Gastroesophageal sphincter (tissue), 3 donors: ENCODE measurements around the gene P2RX4.

Experiments
- CTCF ChIP-seq, 4 experiments: fragments of 200-600 bp in 2 of 4; fragments of 450-650 bp in 2 of 4; sonication (generic) in 1 of 4; IDR thresholded peaks; one replicate each; pipeline ENCODE4 v1.5.1; 2017 to 2019; ENCODE audit warnings: antibody characterized with exemption in 4 of 4, mild to moderate bottlenecking in 2 of 4, moderate library complexity in 2 of 4
- POLR2A ChIP-seq, 2 donors: fragments of 450-650 bp; IDR thresholded peaks; one replicate each; pipeline ENCODE4 v1.6.1; 2017; ENCODE audit warnings: antibody characterized with exemption in 2 of 2, mild to moderate bottlenecking in 2 of 2, moderate library complexity in 1 of 2
- POLR2AphosphoS5 ChIP-seq: sonication (generic); formaldehyde crosslinking; IDR thresholded peaks from one replicate; pipeline ENCODE4 v1.6.1; 2017; ENCODE audit warnings: antibody characterized with exemption

- TF ChIP-seq CTCF (IDR thresholded peaks at IDR 0.05) (no peak), POLR2AphosphoS5 (no peak), POLR2A (IDR thresholded peaks at IDR 0.05) (no peak)
Measured at GRCh38 chr12:121237415-121237814, 27.5 kb downstream of the P2RX4 start.
